Body of pancreas (tissue), 4 donors: ENCODE measurements around the gene SALL4.

Source experiments
- POLR2A ChIP-seq, 3 donors: fragments of 450-650 bp; IDR thresholded peaks; one replicate each; pipeline ENCODE4 v1.6.1; 2016; ENCODE audit warnings: antibody characterized with exemption in 3 of 3, mild to moderate bottlenecking in 2 of 3
- TF ChIP-seq, protein P1 (sequence below), 7 experiments: fragments of 450-650 bp in 4 of 7; fragments of 200-600 bp in 3 of 7; sonication (generic) in 3 of 7; IDR thresholded peaks; one replicate each; pipeline ENCODE4 v1.5.1; 2016 to 2019; ENCODE audit warnings: antibody characterized with exemption in 7 of 7

DNA sequence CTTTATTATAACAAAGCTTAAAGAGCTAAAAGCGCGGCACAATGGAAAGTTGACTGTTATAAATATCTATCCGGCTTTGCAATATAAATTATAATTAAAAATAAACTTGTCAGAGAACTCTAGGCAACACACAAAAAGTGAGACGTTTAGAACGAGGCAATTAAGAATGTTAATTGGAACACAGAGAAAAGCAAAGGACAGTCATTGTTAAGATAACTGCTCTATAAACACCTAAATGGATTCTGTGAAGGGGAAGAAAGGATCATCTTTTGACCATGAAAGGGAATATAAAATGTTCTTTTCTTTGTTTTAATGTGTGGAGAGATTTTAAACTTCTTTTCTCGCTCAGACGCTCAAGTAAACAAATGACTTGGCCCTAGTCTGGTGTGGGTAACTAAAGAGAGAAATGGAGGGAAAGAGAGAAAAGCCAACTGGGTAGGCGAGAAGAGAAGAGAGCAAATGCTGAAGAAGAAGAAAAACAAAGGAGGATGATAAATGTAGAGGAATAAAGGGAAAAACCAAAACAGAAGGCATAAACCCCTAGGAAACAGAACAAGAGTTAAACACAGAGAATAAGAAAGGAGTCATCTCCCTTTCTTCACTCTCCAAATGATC, 9.3 kb upstream of the SALL4 start:
- TF ChIP-seq, protein P1, sequence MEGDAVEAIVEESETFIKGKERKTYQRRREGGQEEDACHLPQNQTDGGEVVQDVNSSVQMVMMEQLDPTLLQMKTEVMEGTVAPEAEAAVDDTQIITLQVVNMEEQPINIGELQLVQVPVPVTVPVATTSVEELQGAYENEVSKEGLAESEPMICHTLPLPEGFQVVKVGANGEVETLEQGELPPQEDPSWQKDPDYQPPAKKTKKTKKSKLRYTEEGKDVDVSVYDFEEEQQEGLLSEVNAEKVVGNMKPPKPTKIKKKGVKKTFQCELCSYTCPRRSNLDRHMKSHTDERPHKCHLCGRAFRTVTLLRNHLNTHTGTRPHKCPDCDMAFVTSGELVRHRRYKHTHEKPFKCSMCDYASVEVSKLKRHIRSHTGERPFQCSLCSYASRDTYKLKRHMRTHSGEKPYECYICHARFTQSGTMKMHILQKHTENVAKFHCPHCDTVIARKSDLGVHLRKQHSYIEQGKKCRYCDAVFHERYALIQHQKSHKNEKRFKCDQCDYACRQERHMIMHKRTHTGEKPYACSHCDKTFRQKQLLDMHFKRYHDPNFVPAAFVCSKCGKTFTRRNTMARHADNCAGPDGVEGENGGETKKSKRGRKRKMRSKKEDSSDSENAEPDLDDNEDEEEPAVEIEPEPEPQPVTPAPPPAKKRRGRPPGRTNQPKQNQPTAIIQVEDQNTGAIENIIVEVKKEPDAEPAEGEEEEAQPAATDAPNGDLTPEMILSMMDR (IDR thresholded peaks at IDR 0.05) = no peak
- TF ChIP-seq POLR2A (IDR thresholded peaks at IDR 0.05) = no peak
